Sigmoid colon (tissue), 7 donors: ENCODE results near the gene RAP1A. TPM values are rescaled to one million over a fixed set of nuclear protein-coding genes. Genes with fewer than 3 reads are reported as not detected.
A peak's percentile ranks its signal among the peaks of the same experiment; 100 is the strongest.

ENCODE experiments used
- DNase-seq: peaks from one replicate; pipeline ENCODE4 v3.0.0-alpha.2; 2019
- H3K27ac ChIP-seq, 4 donors: fragments of 200-600 bp; sonication (generic); one replicate each; pipeline ENCODE4 v1.5.1; 2016 to 2019; ENCODE audit warnings: mild to moderate bottlenecking in 1 of 4
- H3K27me3 ChIP-seq, 3 donors: fragments of 200-600 bp; sonication (generic); one replicate each; pipeline ENCODE4 v1.5.1; 2019; ENCODE audit warnings: mild to moderate bottlenecking in 1 of 3
- H3K36me3 ChIP-seq, 4 donors: fragments of 200-600 bp; sonication (generic); one replicate each; pipeline ENCODE4 v1.5.1; 2016 to 2019
- H3K4me1 ChIP-seq, 4 donors: fragments of 200-600 bp; sonication (generic); one replicate each; pipeline ENCODE4 v1.5.1; 2017 to 2019
- H3K4me3 ChIP-seq, 4 donors: fragments of 200-600 bp; sonication (generic); one replicate each; pipeline ENCODE4 v1.5.1; 2017 to 2019; ENCODE audit warnings: mild to moderate bottlenecking in 2 of 4, moderate library complexity in 1 of 4
- H3K9me3 ChIP-seq, 4 donors: fragments of 200-600 bp in 3 of 4; sonication (generic) in 3 of 4; one replicate each; pipeline versions ENCODE4 v1.5.1 to v1.6.1; 2013 to 2019
- CTCF ChIP-seq, 4 experiments: fragments of 450-650 bp in 3 of 4; fragments of 200-600 bp in 1 of 4; IDR thresholded peaks; one replicate each; pipeline ENCODE4 v1.5.1; 2016 to 2019; ENCODE audit warnings: antibody characterized with exemption in 4 of 4, mild to moderate bottlenecking in 3 of 4, moderate library complexity in 2 of 4
- EP300 ChIP-seq, 4 donors: sonication (generic); formaldehyde crosslinking; IDR thresholded peaks; one replicate each; pipeline ENCODE4 v1.6.1; 2017; ENCODE audit warnings: antibody characterized with exemption in 4 of 4
- POLR2A ChIP-seq, 2 donors: fragments of 450-650 bp; IDR thresholded peaks; one replicate each; pipeline ENCODE4 v1.6.1; 2016; ENCODE audit warnings: antibody characterized with exemption in 2 of 2, mild to moderate bottlenecking in 2 of 2, moderate library complexity in 2 of 2
- POLR2AphosphoS5 ChIP-seq, 4 donors: sonication (generic); formaldehyde crosslinking; IDR thresholded peaks; one replicate each; pipeline ENCODE4 v1.6.1; 2017; ENCODE audit warnings: antibody characterized with exemption in 4 of 4
- WGBS, 2 donors: extraction: QIAGEN DNeasy Blood & Tissue Kit; methylation state at CpG; one replicate each; pipeline ENCODE4 v1.1.7; 2013; 5-methylcytosine and 5-hydroxymethylcytosine counted together
- intact Hi-C: fragments of 100-400 bp; cut with DNase I; formaldehyde crosslinking; loops from one replicate; pipeline ENCODE4 v1.15.1; 2023
- polyA plus RNA-seq, 3 donors: library from polyadenylated mRNA; stranded (reverse); fragments of 200-250 nt; gene quantifications; one replicate each; pipeline ENCODE4 v1.2.3, GENCODE V29; 2013
- total RNA-seq, 4 donors: library from RNA; depleted of rRNA; stranded (reverse); fragments of >200 nt; gene quantifications; one replicate each; pipeline ENCODE4 v1.1.0, GENCODE V29; 2016
- donor health status: healthy with polysubstance abuse.
- donor health status: Bipolar disorder and iron deficiency.
- donor health status: healthy.

The RAP1A gene
- total and polyA plus RNA-seq, 7 donors: 87.5 to 381 (median 213) TPM

GRCh38 chr1:111625276-111625675 is 5.7 kb downstream of the RAP1A start:
- intact Hi-C loops: no loop called here
- DNase-seq: no peak
- no peak overlapping the region for H3K4me3 ChIP-seq
- WGBS, 2 donors: 23 to 47% methylated on average over 1 of the region's 1 CpG
- no peaks in the 10 kb centered on the region for H3K9me3 ChIP-seq
- no peak for TF ChIP-seq POLR2AphosphoS5 (IDR thresholded peaks at IDR 0.05)
- no peak for TF ChIP-seq CTCF (IDR thresholded peaks at IDR 0.05)
- no peaks in the 10 kb centered on the region for H3K27me3 ChIP-seq
- H3K27ac ChIP-seq: peak overlapping the region; percentile 52 to 99 (median 96)
- H3K36me3 ChIP-seq: no peaks in the 10 kb centered on the region
- H3K4me1 ChIP-seq: peaks cover 0 to 94% (median 82%) of the 10 kb centered on the region in 4 donors

- intact Hi-C loops: no loop called here
- H3K27me3 ChIP-seq: no peaks in the 10 kb centered on the region
- H3K36me3 ChIP-seq: no peaks in the 10 kb centered on the region
- no peak for DNase-seq
- no peak for TF ChIP-seq CTCF (IDR thresholded peaks at IDR 0.05)
- TF ChIP-seq POLR2AphosphoS5 (IDR thresholded peaks at IDR 0.05): no peak
- no peak for TF ChIP-seq EP300 (IDR thresholded peaks at IDR 0.05)
- no peak for TF ChIP-seq POLR2A (IDR thresholded peaks at IDR 0.05)
- H3K27ac ChIP-seq: peak overlapping the region; percentile 14 to 99 (median 68)
- H3K4me1 ChIP-seq: peaks cover 0 to 100% (median 93%) of the 10 kb centered on the region in 4 donors
- H3K9me3 ChIP-seq: no peaks in the 10 kb centered on the region
- no peak overlapping the region for H3K4me3 ChIP-seq
- 44 to 48% methylated on average over 2 of the region's 2 CpGs for WGBS, 2 donors
Measured at GRCh38 chr1:111628153-111628552, 8.6 kb downstream of the RAP1A start.

- WGBS, 2 donors: 64 to 88% methylated on average over 4 of the region's 4 CpGs
- Histone ChIP-seq H3K36me3 (no peaks in the 10 kb centered on the region), H3K27me3 (no peaks in the 10 kb centered on the region), H3K4me1 (peaks cover 0 to 99% (median 87%) of the 10 kb centered on the region in 4 donors), H3K4me3 (no peak overlapping the region), H3K27ac (peak overlapping the region; percentile 40 to 99 (median 69)), H3K9me3 (no peaks in the 10 kb centered on the region)
- intact Hi-C loops: no loop called here
- DNase-seq: no peak
- TF ChIP-seq POLR2AphosphoS5 (IDR thresholded peaks at IDR 0.05) (no peak), EP300 (IDR thresholded peaks at IDR 0.05) (no peak), CTCF (IDR thresholded peaks at IDR 0.05) (no peak), POLR2A (IDR thresholded peaks at IDR 0.05) (no peak)
Measured at GRCh38 chr1:111629190-111629954, 9.8 kb downstream of the RAP1A start.

GRCh38 chr1:111630567-111630966 is 11.0 kb downstream of the RAP1A start:
- Histone ChIP-seq H3K4me1 (peaks cover 0 to 99% (median 85%) of the 10 kb centered on the region in 4 donors), H3K27ac (peak overlapping the region in 2 of 4 donors; percentile 95 to 99), H3K36me3 (no peaks in the 10 kb centered on the region), H3K4me3 (no peak overlapping the region), H3K27me3 (no peaks in the 10 kb centered on the region), H3K9me3 (no peaks in the 10 kb centered on the region)
- DNase-seq: no peak
- intact Hi-C loops: no loop called here
- WGBS, 2 donors: 77 to 87% methylated on average over 2 of the region's 2 CpGs
- TF ChIP-seq POLR2AphosphoS5 (IDR thresholded peaks at IDR 0.05) (no peak), EP300 (IDR thresholded peaks at IDR 0.05) (no peak), POLR2A (IDR thresholded peaks at IDR 0.05) (no peak), CTCF (IDR thresholded peaks at IDR 0.05) (no peak)
